ENCODE data around the gene TIMM10B. TPM values are rescaled to one million over a fixed set of nuclear protein-coding genes. Genes with fewer than 3 reads are reported as not detected.

The TIMM10B gene
- total RNA-seq, 1 experiment from 2014 or later, result 26.4 TPM

GRCh38 chr11:6433998-6434660 lies 47.2 kb upstream of the TIMM10B start:
- Histone ChIP-seq H3K36me3 (ENCODE audit: low read depth, low read length) (no peaks in the 10 kb centered on the region), H3K27ac (ENCODE audit: low read length) (no peak overlapping the region), H3K4me2 (ENCODE audit: low read length) (no peak overlapping the region), H3K27me3 (ENCODE audit: low read length) (no peaks in the 10 kb centered on the region), H3K9me3 (ENCODE audit: low read length) (no peaks in the 10 kb centered on the region), H3F3A (ENCODE audit: low read length, unreplicated experiment) (no peaks in the 10 kb centered on the region), H4K20me1 (ENCODE audit: low read length) (no peaks in the 10 kb centered on the region), H3K4me1 (ENCODE audit: insufficient read depth, low read length) (peaks cover 18% of the 10 kb centered on the region), H3K9ac (ENCODE audit: low read length) (no peak overlapping the region), H3K9me2 (replicated peaks; ENCODE audit: low read length) (no peaks in the 10 kb centered on the region), H3K4me3 (ENCODE audit: low read length) (no peak overlapping the region), H2AFZ (ENCODE audit: low read length) (no peak overlapping the region), H3K79me2 (ENCODE audit: low read length) (no peaks in the 10 kb centered on the region)
- intact Hi-C loops (cut with micrococcal nuclease), result no loop called here
- DNase-seq (no peak), ATAC-seq (no peak)
- CTCF ChIA-PET, result no interaction called here
- POLR2A ChIA-PET (ENCODE audit: unreplicated experiment), result no interaction called here
- no TSS peak for BruUV-seq (replicated peaks)
- TF ChIP-seq CTCF (conservative IDR thresholded peaks at IDR 0.05; ENCODE audit: low read depth, low read length) (no peak), EZH2 (IDR thresholded peaks at IDR 0.05; ENCODE audit: low read length, unreplicated experiment) (no peak), EZH2phosphoT487 (IDR thresholded peaks at IDR 0.05; ENCODE audit: borderline replicate concordance, low read length) (no peak)

GRCh38 chr11:6437423-6437822 lies 43.9 kb upstream of the TIMM10B start:
- no peaks in the 10 kb centered on the region for H3K27me3 ChIP-seq (ENCODE audit: low read length)
- DNase-seq (no peak), ATAC-seq (no peak)
- no peak for TF ChIP-seq EZH2phosphoT487 (IDR thresholded peaks at IDR 0.05; ENCODE audit: borderline replicate concordance, low read length)
- CTCF ChIA-PET, result interaction anchor here (1.0 to 1.2 kb wide), 2 partner anchors 18 to 58 kb away, joined by 3 to 4 read pairs; partner anchors contain the start of gene APBB1
- no peak overlapping the region for H3K4me3 ChIP-seq (ENCODE audit: low read length)
- H4K20me1 ChIP-seq (ENCODE audit: low read length), result no peaks in the 10 kb centered on the region
- H3K27ac ChIP-seq (ENCODE audit: low read length), result no peak overlapping the region
- H3K4me1 ChIP-seq (ENCODE audit: insufficient read depth, low read length), result peaks cover 5% of the 10 kb centered on the region
- H3K36me3 ChIP-seq (ENCODE audit: low read depth, low read length), result no peaks in the 10 kb centered on the region
- H3K79me2 ChIP-seq (ENCODE audit: low read length), result no peaks in the 10 kb centered on the region
- no peaks in the 10 kb centered on the region for H3K9me2 ChIP-seq (replicated peaks; ENCODE audit: low read length)
- H3F3A ChIP-seq (ENCODE audit: low read length, unreplicated experiment), result no peaks in the 10 kb centered on the region
- H3K9me3 ChIP-seq (ENCODE audit: low read length), result no peaks in the 10 kb centered on the region
- H3K4me2 ChIP-seq (ENCODE audit: low read length), result no peak overlapping the region
- BruUV-seq (replicated peaks), result no TSS peak
- H2AFZ ChIP-seq (ENCODE audit: low read length), result no peak overlapping the region
- no peak overlapping the region for H3K9ac ChIP-seq (ENCODE audit: low read length)
- intact Hi-C loops (cut with micrococcal nuclease), result loop anchor here (5.0 kb wide), 1 partner anchor 230 kb away; no protein-coding TSS in a partner anchor
- POLR2A ChIA-PET (ENCODE audit: unreplicated experiment), result no interaction called here

- Histone ChIP-seq H3K9me3 (ENCODE audit: low read length) (no peaks in the 10 kb centered on the region), H3K27ac (ENCODE audit: low read length) (no peak overlapping the region), H4K20me1 (ENCODE audit: low read length) (no peaks in the 10 kb centered on the region), H3K4me2 (ENCODE audit: low read length) (no peak overlapping the region), H2AFZ (ENCODE audit: low read length) (no peak overlapping the region), H3K36me3 (ENCODE audit: low read depth, low read length) (no peaks in the 10 kb centered on the region), H3F3A (ENCODE audit: low read length, unreplicated experiment) (no peaks in the 10 kb centered on the region), H3K79me2 (ENCODE audit: low read length) (no peaks in the 10 kb centered on the region), H3K9me2 (replicated peaks; ENCODE audit: low read length) (no peaks in the 10 kb centered on the region), H3K4me1 (ENCODE audit: insufficient read depth, low read length) (no peaks in the 10 kb centered on the region), H3K9ac (ENCODE audit: low read length) (no peak overlapping the region), H3K27me3 (ENCODE audit: low read length) (no peaks in the 10 kb centered on the region), H3K4me3 (ENCODE audit: low read length) (no peak overlapping the region)
- TF ChIP-seq EZH2phosphoT487 (IDR thresholded peaks at IDR 0.05; ENCODE audit: borderline replicate concordance, low read length) (no peak), EZH2 (IDR thresholded peaks at IDR 0.05; ENCODE audit: low read length, unreplicated experiment) (no peak), CTCF (conservative IDR thresholded peaks at IDR 0.05; ENCODE audit: low read depth, low read length) (no peak)
- POLR2A ChIA-PET (ENCODE audit: unreplicated experiment), result no interaction called here
- intact Hi-C loops (cut with micrococcal nuclease), result loop anchor here (5.0 kb wide), 1 partner anchor 229 kb away; no protein-coding TSS in a partner anchor
- BruUV-seq (replicated peaks), result no TSS peak
- DNase-seq (no peak), ATAC-seq (no peak)
- CTCF ChIA-PET, result interaction anchor here (1.2 kb wide), 2 partner anchors 19 to 59 kb away, joined by 3 read pairs; no protein-coding TSS in a partner anchor
Observed at GRCh38 chr11:6437993-6438392, 43.3 kb upstream of the TIMM10B start.

Measured in PC-3 (cell line).